Measurements from ENCODE around the gene IBA57.
"Not testable (repeated sequence)": the region's sequence is repeated elsewhere in the genome, so short reads cannot be mapped to it uniquely, and the experiment has no call there.

Gene IBA57

DNA sequence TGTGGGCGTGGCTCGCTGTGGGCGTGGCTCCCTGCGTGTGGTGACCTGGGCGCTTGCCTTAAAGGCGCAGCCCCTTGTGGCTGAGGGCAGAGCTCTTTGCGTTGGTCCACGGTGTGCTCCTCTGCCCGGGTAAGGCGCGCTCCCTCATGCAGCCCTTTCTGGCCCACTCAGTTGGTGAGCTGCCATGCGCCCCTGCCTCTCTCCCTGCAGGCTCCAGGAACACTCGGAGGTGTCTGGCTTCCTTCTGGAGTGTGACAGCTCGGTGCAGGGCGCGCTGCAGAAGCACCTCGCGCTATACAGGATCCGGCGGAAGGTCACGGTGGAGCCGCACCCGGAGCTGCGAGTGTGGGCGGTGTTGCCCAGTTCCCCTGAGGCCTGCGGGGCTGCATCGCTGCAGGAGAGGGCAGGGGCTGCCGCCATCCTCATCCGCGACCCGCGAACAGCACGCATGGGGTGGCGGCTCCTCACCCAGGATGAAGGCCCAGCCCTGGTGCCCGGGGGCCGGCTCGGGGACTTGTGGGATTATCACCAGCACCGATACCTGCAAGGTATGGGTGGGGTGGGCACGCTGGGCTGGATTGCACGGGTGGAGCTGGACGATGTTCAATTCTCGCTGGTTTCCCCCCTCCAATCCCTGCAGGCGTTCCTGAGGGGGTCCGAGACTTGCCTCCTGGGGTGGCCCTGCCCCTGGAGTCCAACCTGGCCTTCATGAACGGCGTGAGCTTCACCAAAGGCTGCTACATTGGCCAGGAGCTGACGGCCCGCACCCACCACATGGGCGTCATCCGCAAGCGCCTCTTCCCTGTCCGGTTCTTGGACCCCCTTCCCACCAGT, 9.1 kb downstream of the IBA57 start:
- peak in 3 of 6 experiments; percentile 34 to 42 (median 41) for DNase-seq

DNA sequence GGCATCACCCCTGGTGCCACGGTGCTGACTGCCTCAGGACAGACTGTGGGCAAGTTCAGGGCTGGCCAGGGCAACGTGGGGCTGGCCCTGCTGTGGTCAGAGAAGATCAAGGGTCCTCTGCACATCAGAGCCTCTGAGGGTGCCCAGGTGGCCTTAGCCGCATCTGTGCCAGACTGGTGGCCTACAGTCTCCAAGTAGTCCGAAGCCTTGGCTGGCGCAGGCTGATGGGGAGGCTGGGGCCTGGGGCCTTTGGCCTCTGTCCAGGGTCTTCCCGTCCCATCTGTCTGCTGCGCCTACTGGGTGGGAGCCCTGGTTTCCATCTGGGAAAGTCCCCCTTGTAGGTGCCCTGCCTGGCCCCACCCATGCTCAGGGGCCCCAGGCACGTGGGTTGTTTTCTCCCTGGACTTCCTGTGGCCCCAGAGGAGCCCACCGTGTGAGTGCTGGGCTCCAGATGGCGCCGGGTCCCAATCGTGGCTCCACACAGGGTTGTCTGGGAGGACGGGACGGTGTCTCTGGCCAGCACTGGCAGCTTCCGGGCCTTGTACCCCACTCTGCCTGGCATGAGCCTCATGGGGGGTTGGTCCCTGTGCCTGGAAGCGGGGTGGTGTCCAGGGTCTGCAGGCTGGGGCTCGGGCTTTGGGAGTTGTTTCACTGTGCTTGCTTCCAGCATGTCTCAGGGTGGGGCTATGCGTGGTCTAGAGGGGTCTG, 9.9 kb downstream of the IBA57 start:
- DNase-seq, result no peak

DNA sequence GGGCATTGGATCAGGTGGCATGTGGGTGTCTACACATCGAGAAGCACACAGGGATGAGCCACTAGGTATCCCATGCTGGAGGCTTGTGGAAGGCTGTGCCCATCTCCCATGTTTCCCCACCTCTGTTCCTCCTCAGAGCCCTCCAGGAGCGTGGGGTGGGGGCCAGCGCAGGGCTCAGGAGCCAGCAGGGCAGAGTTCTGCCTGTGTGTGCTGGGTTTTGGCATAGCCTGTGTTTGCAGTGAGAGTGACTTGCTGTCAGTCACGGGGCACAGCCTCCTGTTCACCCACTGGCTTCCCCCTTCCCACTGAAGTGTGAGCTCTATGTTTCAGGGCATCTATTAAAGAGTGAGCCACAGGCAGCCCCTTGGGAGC, 10.4 kb downstream of the IBA57 start:
- DNase-seq, result no peak

DNA sequence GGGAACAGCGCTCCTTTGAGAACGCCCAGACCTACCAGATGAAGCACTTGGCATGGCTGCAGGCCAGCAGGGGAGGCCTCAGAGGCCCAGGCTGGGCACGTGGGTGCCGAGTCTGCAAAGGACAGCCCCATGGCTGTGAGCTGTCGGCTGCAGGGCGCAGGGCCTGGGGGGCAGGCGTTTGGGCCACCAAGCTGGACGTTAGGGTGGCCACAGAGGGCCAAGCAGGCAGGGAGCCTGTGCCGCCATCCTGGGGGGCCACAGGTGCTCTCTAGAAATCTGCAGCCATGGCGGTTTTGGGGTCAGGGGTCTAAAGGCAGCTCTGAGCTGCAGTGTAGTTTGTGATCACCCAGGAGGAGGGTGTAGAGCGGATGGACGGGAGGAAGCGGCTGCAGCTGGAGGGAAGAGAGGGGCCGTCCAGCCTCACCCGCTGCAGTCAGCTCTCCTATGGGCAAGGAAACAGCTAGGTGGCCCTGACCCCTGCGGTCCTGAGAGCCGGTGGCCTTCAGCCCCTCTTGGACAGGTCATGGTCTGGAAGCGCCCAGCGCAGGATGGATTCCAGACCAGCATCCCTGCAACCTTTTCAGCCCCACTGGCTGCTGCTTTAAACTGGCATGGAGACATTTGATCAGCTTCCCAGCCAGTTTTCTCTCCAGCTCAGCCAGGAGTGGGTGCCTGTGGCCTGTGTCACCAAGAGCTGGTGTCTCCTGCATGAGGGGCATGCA, 11.0 kb downstream of the IBA57 start:
- no peak for DNase-seq

DNA sequence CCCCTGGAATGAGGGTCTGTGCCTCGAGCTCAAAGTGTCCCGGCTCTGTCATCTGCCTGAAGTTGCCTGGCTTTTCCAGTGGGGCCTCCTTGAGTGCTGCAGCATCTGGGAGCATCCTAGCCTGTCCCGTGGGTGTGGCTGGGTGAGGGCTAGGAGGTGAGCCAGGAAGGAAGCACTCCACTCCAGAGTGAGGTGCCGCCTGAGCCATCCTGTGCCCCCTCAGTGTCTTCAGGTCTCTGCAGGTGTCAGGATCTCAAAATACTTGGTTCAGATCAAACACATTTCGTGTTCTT, 11.5 kb downstream of the IBA57 start:
- DNase-seq, result no peak

DNA sequence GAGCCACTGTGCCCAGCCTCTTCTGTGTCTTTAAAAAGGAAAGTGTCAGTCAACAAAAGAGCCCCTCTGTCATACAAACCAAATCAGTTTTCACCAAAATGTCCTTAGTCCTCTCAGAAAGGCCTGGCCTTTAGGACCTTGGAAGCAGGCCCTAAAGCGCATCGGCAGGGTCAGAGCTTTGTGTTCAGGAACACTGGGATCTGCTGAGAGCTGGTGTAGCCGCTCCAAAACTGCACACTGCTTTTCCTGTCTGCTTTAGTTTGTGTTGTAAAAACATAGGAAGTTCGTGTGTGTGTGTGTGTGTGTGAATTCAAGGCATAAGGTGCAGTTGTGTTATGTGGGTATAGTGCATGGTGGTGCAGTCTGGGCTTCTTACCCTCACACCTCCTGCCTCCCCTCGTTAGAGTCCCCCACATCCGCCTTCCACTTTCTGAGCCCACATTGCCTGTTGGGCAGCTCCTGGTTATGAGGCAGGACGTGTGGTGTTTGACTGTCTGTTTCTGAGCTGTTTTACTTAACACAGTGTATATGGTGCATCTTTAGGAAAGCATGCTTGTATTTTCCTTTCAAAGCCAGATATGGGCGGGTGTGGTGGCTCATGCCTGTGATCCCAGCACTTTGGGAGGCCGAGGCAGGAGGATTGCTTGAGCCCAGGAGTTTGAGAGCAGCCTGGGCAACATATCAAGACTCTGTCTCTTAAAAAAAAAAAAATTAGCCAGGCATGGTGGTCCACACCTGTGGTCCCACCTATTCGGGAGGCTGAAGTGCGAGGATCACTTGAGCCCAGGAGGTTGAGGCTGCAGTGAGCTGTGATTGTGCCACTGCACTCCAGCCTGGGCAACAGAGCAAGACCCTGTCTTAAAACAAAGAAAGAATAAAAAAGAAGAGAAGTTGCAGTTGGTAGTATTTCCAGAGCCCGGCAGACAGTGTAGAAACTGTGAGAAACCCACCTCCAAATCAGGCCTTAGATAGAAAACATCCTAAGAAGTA, 12.4 kb downstream of the IBA57 start:
- DNase-seq, result no peak

DNA sequence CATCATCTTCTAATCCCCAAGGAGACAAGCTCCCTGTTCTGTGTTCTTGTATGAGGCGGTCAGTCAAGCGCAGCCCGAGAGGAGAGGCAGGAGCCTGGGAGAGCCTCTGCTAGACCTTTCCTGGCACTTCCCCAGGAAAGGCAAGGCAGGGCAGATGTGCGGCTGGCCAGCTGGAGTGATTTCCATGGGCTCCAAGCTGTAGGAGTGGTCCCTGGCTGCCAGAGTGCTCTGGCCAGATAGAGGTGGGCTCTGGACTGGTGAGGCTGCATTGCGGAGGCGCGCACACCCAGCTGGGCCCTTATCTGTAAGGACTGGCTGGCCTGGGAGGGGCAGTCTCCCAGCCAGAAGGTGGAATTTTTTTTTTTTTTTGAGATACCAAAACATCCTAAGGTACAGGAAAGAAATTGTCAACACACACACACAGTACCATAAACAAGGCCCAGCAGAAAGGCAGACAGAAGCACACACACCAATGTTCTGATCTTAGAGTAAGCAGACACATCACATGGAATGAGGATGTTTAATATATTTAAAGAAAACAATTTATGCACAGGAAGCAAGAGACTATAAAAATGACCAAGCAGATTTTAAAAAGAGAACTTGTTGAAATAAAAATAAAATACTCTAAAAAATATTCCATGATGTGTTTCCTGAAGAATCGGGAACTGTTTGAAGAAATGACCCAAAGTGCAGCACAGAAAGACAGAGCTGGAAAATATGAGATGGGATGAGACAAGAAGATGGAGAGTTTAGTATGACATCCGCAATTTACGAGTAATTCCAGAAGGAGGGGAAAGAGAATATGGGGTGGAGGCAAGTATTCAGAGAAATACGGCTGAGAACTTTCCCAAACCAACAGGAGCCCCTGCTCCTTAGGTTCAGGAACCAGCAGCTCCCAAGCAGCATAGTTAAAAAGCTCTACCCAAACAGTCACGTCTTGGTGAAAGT, 13.4 kb downstream of the IBA57 start:
- DNase-seq, result no peak

DNA sequence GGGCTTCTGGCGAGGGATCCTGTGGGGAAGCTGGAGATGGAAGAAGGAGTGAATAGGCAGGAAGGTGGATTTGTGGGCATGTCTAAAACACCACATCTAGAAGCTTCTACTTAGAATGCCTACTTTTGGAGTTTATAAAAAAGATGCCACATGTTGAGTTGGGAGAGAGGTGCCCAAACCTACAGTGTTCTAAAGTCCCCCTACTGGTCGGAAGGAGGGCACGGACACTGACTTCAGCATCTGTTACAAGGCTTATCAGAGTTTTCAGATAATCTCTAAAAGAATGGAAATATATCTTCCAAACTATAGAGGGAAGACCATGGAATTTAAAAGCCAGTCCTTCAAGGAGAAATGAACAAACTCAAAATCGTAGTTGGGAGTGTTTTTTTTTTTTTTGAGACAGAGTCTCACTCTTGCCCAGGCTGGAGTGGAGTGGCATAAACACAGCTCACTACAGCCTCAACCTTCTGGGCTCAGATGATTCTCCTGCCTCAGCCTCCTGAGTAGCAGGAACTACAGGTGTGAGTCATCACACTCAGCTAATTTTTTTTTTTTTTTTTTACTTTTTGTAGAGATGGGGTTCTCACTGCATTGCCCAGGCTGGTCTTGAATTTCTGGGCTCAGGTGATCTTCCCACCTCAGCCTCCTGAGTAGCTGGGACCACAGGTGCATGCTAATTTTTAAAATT, 14.8 kb downstream of the IBA57 start:
- no peak for DNase-seq

DNA sequence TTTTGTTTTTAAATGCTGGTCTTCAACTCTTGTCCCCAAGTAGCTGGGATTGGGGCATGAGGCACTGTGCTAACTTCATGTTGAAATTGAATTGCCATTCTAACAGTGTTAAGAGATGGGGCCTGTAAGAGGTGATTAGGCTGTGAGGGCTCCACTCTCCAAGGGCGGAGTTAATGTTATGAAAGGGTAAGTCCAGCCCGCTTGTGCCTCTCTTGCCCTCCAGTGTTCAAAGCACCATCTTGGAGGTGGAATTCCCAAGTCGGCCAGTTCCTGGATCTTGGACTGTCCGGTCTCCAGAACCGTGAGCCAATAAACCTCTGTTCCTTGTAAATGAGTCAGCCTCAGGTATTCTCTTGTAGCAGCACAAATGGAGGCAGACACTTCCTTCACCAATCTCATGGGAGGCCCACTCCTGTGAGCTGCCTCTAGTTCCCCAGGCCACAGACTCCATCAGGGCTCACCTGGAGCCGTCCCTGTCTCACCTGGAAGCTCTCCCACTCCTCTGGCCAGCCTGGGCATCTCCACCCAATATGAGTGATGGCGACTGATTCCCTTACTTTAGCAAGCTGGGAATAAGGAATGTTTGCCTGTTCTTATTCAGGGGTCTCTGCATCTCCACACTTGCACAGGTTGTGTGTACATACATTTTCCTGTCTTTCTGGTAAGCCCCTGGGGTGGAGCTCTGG, 15.5 kb downstream of the IBA57 start:
- DNase-seq, result no peak

DNA sequence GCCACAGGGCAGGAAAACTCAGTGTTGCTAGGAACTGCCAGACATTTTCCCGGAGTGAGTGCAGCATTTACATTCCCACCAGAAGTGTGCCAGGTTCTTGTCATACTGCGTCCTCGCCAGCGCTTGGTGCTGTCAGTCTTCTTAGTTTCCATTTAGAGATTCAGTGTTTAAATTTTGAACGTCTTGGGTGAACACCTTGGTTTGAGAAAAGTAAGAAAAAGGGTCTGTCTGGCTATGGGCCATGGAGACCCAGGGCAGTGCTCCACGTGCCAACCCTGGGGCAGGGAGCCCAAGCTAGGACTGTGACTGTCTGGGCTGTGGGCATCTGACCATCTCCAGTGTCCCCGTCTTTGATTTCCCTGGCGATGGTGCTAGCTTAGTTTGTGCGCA, 16.0 kb downstream of the IBA57 start:
- no peak for DNase-seq

DNA sequence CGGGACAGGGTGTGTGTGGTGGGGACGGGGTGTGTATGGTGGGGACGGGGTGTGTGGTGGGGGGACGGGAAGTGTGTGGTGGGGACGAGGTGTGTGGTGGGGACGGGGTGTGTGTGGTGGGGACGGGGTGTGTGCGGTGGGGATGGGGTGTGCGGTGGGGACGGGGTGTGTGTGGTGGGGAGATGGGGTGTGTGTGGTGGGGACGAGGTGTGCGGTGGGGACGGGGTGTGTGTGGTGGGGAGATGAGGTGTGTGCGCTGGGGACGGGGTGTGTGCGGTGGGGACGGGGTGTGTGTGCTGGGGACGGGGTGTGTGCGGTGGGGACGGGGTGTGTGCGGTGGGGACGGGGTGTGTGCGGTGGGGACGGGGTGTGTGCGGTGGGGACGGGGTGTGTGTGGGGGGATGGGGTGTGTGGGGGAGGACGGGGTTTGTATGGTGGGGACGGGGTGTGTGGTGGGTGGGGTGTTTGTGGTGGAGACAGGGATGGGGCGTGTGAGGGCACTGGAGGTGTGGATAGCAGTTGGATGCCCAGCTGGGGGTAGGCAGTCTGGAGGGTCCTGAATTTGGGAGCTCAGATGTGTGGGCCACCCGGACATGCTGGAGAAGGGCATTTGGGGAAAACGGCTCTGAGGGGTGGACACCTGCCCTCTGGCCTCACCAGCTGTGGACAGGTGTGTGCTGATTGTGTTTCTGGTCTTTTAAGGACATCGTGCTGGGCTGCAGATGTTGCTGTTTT, 16.9 kb downstream of the IBA57 start:
- no peak for DNase-seq

DNA sequence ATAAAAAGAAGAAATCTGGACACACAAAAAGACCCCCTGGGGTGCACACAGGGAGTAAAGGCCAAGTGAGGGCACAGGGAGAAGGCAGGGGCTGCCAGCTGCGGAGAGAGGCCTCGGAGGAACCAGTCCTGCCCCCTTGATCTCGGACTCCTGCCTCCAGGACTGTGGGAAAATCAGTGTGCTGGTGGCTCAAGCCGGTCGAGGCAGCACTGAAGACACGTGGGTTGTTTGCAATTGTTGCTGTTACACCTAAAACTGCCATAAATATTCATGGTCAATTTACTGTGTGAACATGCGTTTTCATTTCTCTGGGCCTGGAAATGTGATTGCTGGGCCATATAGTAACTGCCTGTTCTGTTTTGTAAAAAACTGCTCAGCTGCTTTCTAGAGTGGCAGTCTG, 18.5 kb downstream of the IBA57 start:
- DNase-seq, result no peak

DNA sequence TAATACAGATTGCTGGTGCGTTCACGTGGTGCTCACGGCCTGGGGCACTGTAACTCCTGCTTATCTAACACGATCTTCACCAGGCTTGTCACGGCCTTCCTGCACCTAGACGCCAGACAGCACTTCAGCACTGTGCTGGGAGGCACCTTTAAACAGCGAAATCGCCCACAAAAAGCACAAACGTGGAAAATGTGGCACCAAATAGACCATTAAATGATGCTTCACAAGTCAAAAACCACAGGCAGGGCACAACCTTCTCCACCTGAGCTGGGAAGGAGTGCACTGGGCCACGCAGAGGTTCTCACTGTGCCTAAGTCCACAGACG, 20.0 kb downstream of the IBA57 start:
- DNase-seq, result no peak

DNA sequence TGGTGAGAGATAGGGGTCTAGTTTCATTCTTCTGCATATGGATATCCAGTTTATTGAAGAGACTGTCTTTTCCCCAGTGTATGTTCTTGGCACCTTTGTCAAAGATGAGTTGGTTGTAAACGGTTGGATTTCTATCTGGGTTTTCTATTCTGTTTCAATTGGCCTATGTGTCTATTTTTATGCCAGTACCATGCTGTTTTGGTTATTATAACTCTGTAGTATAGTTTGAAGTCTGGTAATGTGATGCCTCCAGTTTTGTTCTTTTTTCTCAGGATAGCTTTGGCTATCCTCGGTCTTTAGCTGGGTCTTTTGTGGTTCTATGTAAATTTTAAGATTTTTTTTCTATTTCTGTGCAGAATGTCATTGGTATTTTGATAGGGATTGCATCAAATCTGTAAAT, 22.6 kb downstream of the IBA57 start:
- not testable (repeated sequence) for DNase-seq

DNA sequence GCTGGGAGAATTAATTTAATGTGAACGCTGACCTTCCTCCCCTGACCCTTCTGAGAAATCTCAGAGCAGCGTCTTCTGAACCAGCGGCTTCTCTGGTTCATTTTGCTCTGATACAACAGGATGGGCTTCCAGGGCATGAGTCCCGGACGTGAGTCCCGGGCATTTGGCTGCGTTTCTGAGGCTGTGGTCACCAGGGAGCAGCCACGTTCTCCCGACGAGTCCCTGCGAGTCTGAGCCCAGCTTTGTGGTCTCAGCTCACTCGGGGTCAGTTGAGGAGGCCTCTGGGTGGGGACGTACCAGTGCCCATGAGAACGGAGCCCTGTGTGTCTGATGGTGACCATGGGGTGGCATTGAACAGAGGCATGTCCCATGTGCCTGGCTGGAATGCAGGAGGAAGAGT, 24.6 kb downstream of the IBA57 start:
- DNase-seq, result no peak

DNA sequence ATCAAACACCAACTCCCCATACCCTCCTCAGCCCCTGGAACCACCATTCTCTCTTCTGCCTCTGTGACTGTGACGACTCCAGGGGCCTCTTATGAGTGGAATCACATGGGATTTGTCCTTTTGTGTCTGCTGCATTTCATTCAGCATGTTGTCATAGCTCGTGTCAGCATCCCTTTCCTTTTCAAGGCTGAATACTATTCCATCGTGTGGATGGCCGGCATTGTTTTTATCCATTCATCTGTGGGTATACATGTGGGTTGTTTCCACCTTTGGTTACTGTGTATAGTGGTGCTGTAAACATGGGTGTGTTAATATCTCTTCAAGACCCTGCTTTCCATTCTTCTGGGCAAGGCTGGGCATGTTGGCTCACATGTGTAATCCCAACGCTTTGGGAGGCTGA, 25.2 kb downstream of the IBA57 start:
- DNase-seq, result no peak

DNA sequence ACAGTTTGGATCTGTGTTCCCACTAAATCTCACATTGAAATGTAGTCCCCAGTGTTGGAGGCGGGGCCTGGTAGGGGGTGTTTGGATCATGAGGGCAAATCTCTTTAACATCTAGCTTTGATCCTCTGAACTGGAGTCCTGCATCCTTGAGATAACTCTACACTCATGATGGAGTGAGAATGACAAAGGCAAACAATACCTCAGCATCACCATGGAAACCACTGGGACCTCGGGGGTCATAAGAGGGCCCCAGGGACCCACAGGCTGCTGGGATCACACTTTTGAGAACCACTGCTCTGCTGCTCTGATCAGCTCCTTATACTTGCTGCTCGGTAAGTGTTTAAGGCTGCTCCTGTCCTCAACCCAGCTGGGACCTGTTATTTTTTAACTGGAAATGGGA, 28.8 kb downstream of the IBA57 start:
- DNase-seq, result no peak

DNA sequence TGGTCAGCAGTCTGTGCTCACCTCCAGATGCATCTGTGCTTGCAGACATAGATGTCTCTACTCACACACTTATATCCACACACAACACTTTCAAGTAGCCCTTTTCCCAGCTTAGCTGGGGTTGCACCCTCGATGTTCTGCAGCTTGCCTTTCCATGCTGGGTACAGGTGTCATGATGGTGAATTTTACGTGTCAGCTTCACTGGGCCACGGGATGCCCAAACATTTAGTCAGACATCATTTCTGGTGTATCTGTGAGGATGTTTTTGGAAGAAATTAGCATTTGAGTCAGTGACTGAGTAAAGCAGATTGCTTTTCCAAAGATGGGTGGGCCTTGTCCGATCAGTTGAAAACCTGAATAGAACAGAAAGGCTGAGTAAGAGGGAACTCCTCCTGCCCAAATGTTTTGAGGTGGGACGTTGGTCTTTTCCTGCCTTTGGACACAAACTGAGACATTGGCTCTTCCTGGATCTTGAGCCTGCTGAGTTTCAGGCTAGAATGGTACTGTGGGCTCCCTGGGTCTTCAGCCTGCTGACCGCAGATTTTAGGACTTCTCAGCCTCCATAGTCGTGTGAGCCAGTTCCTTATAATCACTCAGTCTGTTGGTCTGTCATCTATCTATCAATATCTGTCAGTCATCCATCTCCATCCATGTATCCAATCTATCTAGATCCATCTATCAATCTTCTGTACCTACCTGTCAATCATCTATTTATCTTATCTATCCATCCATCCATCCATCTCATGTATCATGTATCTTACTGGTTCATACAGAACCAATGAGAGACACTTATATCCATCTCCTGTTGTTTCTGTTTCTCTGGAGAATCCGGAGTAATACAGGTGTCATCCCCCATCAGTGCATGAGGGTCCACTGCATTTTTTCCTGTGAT, 29.6 kb downstream of the IBA57 start:
- no peak for DNase-seq

All from stimulated activated naive CD4-positive, alpha-beta T cell (primary cell).